Ascending aorta (tissue), 2 donors: ENCODE results near the gene ASH1L. TPM values are rescaled to one million over a fixed set of nuclear protein-coding genes. Genes with fewer than 3 reads are reported as not detected.

ENCODE experiments used
- DNase-seq, 2 donors: peaks; one replicate each; pipeline ENCODE4 v3.0.0-alpha.2; 2019; ENCODE audit warnings: low spot score in 2 of 2
- H3K27ac ChIP-seq, 2 donors: fragments of 200-600 bp; sonication (generic); one replicate each; pipeline ENCODE4 v1.5.1; 2016 to 2017; ENCODE audit warnings: mild to moderate bottlenecking in 1 of 2
- H3K27me3 ChIP-seq: fragments of 200-600 bp; sonication (generic); one replicate; pipeline ENCODE4 v1.5.1; 2017
- H3K36me3 ChIP-seq, 2 donors: fragments of 200-600 bp; sonication (generic); one replicate each; pipeline ENCODE4 v1.5.1; 2016
- H3K4me1 ChIP-seq, 2 donors: fragments of 200-600 bp; sonication (generic); one replicate each; pipeline ENCODE4 v1.5.1; 2016 to 2017; ENCODE audit warnings: mild to moderate bottlenecking in 1 of 2
- H3K4me3 ChIP-seq, 2 donors: fragments of 200-600 bp; sonication (generic); one replicate each; pipeline ENCODE4 v1.5.1; 2016 to 2017; ENCODE audit warnings: mild to moderate bottlenecking in 1 of 2
- H3K9me3 ChIP-seq, 2 donors: fragments of 200-600 bp; sonication (generic); one replicate each; pipeline ENCODE4 v1.5.1; 2016
- CTCF ChIP-seq, 3 experiments: fragments of 200-600 bp in 2 of 3; fragments of 450-650 bp in 1 of 3; sonication (generic) in 2 of 3; IDR thresholded peaks; one replicate each; pipeline ENCODE4 v1.5.1; 2016 to 2019; ENCODE audit warnings: antibody characterized with exemption in 3 of 3, mild to moderate bottlenecking in 1 of 3, moderate library complexity in 1 of 3
- intact Hi-C: fragments of 100-400 bp; cut with DNase I; formaldehyde crosslinking; loops from one replicate; pipeline ENCODE4 v1.15.1; 2023
- total RNA-seq: library from RNA; depleted of rRNA; stranded (reverse); fragments of >200 nt; gene quantifications from one replicate; pipeline ENCODE4 v1.1.0, GENCODE V29; 2016

ASH1L gene
- total RNA-seq, 1 donor from 2014 or later: 16.2 TPM

- Histone ChIP-seq H3K9me3 (no peaks in the 10 kb centered on the region), H3K4me1 (peaks cover 5 to 16% of the 10 kb centered on the region in 2 donors), H3K4me3 (no peak overlapping the region), H3K27me3 (no peaks in the 10 kb centered on the region), H3K36me3 (no peaks in the 10 kb centered on the region), H3K27ac (no peak overlapping the region)
- intact Hi-C loops: no loop called here
- TF ChIP-seq CTCF (IDR thresholded peaks at IDR 0.05): no peak
- DNase-seq: no peak
Measured at GRCh38 chr1:155529929-155530328, 32.7 kb downstream of the ASH1L start.

- H3K4me1 ChIP-seq: peaks cover 5 to 13% of the 10 kb centered on the region in 2 donors
Measured at GRCh38 chr1:155529109-155529508, 33.5 kb downstream of the ASH1L start.

GRCh38 chr1:155527677-155528076 is 34.9 kb downstream of the ASH1L start:
- peaks cover 5 to 10% of the 10 kb centered on the region in 2 donors for H3K4me1 ChIP-seq
- TF ChIP-seq CTCF (IDR thresholded peaks at IDR 0.05): no peak
- intact Hi-C loops: no loop called here
- H3K9me3 ChIP-seq: no peaks in the 10 kb centered on the region
- H3K36me3 ChIP-seq: no peaks in the 10 kb centered on the region
- H3K27ac ChIP-seq: no peak overlapping the region
- no peak overlapping the region for H3K4me3 ChIP-seq
- DNase-seq: peak in 1 of 2 donors; percentile 63
- H3K27me3 ChIP-seq: no peaks in the 10 kb centered on the region

More at GRCh38 chr1:155529109-155529508, 33.5 kb downstream of the ASH1L start:
- no peak for TF ChIP-seq CTCF (IDR thresholded peaks at IDR 0.05)
- no peak overlapping the region for H3K27ac ChIP-seq
- no peaks in the 10 kb centered on the region for H3K27me3 ChIP-seq
- H3K9me3 ChIP-seq: no peaks in the 10 kb centered on the region
- intact Hi-C loops: no loop called here
- DNase-seq: no peak
- H3K36me3 ChIP-seq: no peaks in the 10 kb centered on the region
- H3K4me3 ChIP-seq: no peak overlapping the region

GRCh38 chr1:155526356-155526755 is 36.2 kb downstream of the ASH1L start:
- no peaks in the 10 kb centered on the region for H3K9me3 ChIP-seq
- no peak for DNase-seq
- no peak for TF ChIP-seq CTCF (IDR thresholded peaks at IDR 0.05)
- no peak overlapping the region for H3K4me3 ChIP-seq
- H3K27ac ChIP-seq: no peak overlapping the region
- peaks cover 0 to 9% of the 10 kb centered on the region in 2 donors for H3K4me1 ChIP-seq
- intact Hi-C loops: no loop called here
- H3K27me3 ChIP-seq: no peaks in the 10 kb centered on the region
- H3K36me3 ChIP-seq: no peaks in the 10 kb centered on the region

DNA sequence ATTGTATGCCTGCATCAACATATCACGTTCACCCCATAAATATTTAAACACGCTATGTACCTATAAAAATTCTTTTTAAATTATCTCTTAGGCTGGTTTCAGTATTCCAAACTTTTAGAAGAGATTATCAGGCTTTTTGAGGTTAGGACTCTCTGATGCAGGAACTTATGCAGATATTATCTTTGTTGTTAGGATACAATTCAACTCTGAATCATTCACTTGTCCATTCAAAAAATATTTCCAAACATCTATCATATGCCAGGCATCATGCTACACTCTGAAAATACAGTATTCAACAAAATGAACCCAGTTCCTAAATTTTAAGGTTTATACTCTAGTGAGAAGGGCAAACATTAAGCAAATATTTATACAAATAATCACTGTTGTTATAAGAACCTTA is 40.5 kb downstream of the ASH1L start:
- no peak for TF ChIP-seq CTCF (IDR thresholded peaks at IDR 0.05)
- Histone ChIP-seq H3K4me1 (no peaks in the 10 kb centered on the region), H3K4me3 (no peak overlapping the region), H3K27me3 (no peaks in the 10 kb centered on the region), H3K9me3 (no peaks in the 10 kb centered on the region), H3K36me3 (peaks cover 0 to 10% of the 10 kb centered on the region in 2 donors), H3K27ac (no peak overlapping the region)
- no peak for DNase-seq
- intact Hi-C loops: no loop called here

DNA sequence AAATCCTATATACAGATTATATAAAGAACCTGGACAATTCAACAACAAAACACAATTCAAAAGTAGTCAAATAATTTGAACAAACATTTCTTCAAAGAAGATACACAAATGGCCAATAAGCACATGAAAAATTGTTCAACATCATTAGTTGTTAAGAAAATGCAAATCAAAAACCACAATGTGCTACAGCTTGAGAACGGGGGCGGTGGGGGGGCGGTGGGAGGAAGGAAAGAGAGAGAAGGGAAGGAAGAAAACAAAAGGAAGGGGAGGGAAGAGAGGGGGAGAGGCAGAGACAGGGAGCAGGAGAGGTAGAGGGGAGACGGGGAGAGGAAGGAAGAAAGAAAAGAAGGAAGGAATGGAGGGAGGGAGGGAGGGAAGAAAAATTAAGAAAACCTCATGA is 44.1 kb downstream of the ASH1L start:
- H3K36me3 ChIP-seq: peaks cover 0 to 13% of the 10 kb centered on the region in 2 donors
- H3K27me3 ChIP-seq: no peaks in the 10 kb centered on the region
- no peak for TF ChIP-seq CTCF (IDR thresholded peaks at IDR 0.05)
- H3K27ac ChIP-seq: no peak overlapping the region
- no peak overlapping the region for H3K4me3 ChIP-seq
- no peaks in the 10 kb centered on the region for H3K4me1 ChIP-seq
- intact Hi-C loops: no loop called here
- DNase-seq: no peak
- H3K9me3 ChIP-seq: no peaks in the 10 kb centered on the region
